ENCODE results near the gene MDM2. TPM values are rescaled to one million over a fixed set of nuclear protein-coding genes. Genes with fewer than 3 reads are reported as not detected.

Gene MDM2
- total RNA-seq, 2 experiments from 2014 or later: 148 to 153 TPM

DNA sequence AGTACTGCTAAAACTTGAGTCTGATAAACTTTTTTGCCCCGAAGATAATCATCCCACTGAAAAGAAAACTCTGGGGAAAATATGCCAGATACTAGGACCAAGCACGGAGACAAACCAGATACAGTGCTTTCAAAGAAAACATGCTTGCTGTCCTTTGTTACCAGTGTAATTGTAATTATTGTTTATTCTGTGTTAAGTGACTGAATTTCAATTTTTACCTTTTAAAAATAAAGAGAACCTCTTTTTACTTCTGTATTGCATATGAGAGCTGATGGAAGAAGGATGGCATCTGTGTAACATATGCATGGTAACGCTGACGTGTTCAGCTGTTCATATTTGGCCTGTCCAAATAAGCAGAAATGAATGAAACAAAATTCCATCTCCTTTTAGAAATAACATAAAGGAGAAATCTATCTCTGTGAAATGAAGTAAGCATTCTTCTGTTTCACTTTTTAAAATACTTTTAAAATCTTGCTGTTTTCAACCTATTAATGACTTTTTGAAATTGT, 39.5 kb upstream of the MDM2 start:
- H3K27ac Mint-ChIP-seq: no peak overlapping the region
- no peaks in the 10 kb centered on the region for H3K27me3 Mint-ChIP-seq
- no peak for ATAC-seq
- CTCF ChIA-PET: no interaction called here
- H3K36me3 Mint-ChIP-seq (ENCODE audit: low read depth): peaks cover 5% of the 10 kb centered on the region
- intact Hi-C loops (cut with micrococcal nuclease): no loop called here
- TF ChIP-seq, protein P1, sequence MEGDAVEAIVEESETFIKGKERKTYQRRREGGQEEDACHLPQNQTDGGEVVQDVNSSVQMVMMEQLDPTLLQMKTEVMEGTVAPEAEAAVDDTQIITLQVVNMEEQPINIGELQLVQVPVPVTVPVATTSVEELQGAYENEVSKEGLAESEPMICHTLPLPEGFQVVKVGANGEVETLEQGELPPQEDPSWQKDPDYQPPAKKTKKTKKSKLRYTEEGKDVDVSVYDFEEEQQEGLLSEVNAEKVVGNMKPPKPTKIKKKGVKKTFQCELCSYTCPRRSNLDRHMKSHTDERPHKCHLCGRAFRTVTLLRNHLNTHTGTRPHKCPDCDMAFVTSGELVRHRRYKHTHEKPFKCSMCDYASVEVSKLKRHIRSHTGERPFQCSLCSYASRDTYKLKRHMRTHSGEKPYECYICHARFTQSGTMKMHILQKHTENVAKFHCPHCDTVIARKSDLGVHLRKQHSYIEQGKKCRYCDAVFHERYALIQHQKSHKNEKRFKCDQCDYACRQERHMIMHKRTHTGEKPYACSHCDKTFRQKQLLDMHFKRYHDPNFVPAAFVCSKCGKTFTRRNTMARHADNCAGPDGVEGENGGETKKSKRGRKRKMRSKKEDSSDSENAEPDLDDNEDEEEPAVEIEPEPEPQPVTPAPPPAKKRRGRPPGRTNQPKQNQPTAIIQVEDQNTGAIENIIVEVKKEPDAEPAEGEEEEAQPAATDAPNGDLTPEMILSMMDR (IDR thresholded peaks at IDR 0.05): no peak
- POLR2A ChIA-PET: no interaction called here
- DNase-seq: no peak
- H3K9me3 Mint-ChIP-seq: no peaks in the 10 kb centered on the region
- peaks cover 14% of the 10 kb centered on the region for H3K4me1 Mint-ChIP-seq (ENCODE audit: low read depth)
- no peak overlapping the region for H3K4me3 Mint-ChIP-seq

DNA sequence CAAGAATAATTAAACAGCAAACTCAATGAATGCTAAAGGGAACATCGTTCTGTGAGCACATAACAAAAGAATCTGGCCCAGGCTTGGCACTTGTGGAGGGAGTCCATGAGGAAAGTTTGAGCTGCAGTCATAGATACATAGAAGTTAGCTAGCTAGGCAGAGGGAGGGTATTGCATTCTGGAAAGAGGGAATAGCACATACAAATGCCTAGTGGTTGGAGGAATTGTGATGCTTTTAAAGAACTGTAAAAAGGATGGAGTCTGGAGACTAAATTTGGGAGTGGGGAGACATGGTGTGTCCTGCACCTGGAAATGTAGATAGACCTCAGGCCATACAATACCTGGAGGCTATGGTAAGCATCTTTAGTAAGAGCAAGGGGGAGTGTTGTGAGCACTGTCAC, 38.0 kb upstream of the MDM2 start:
- H3K36me3 Mint-ChIP-seq (ENCODE audit: low read depth): peaks cover 1% of the 10 kb centered on the region
- H3K9me3 Mint-ChIP-seq: no peaks in the 10 kb centered on the region
- H3K27ac Mint-ChIP-seq: no peak overlapping the region
- intact Hi-C loops (cut with micrococcal nuclease): no loop called here
- ChIA-PET CTCF (no interaction called here), POLR2A (no interaction called here)
- H3K4me1 Mint-ChIP-seq (ENCODE audit: low read depth): peaks cover 19% of the 10 kb centered on the region
- DNase-seq (no peak), ATAC-seq (no peak)
- TF ChIP-seq, protein P1 (IDR thresholded peaks at IDR 0.05): no peak
- no peak overlapping the region for H3K4me3 Mint-ChIP-seq
- H3K27me3 Mint-ChIP-seq: no peaks in the 10 kb centered on the region

DNA sequence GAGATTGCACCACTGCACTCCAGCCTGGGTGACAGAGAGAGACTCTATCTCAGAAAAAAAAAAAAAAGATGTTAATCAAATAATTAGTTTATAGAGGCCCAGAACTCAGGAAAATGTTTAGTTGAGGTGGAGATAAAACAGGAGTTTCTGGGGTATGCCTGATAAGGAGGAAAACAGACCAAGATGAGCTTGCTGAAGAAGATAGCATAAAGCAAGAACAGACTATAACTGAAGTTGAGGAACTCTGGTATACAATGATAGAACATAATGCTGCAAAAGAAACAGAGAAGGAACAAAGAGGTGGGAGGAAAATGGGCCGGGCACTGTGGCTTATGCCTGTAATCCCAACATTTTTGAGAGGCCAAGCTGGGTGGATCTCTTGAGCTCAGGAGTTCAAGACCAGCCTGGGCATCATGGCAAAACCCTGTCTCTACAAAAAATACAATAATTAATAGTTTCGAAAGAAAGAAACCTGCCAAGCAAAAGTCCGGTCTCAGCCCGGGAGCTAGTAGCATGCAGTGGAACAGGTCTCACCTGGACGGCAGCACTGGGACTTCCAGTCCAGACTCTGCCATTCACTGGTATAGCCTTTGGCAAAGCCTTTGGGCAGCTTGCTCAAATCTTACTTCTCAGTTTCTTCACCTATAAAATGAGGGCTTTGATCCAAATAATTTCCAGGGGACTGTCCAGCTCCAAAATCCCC, 36.6 kb upstream of the MDM2 start:
- Mint-ChIP-seq H3K36me3 (ENCODE audit: low read depth) (peaks cover 1% of the 10 kb centered on the region), H3K4me3 (no peak overlapping the region), H3K4me1 (ENCODE audit: low read depth) (peaks cover 19% of the 10 kb centered on the region), H3K9me3 (no peaks in the 10 kb centered on the region), H3K27me3 (no peaks in the 10 kb centered on the region), H3K27ac (no peak overlapping the region)
- no peak for ATAC-seq
- ChIA-PET POLR2A (interaction anchor here (0.6 to 1.3 kb wide), 2 partner anchors 36 to 75 kb away, joined by 3 read pairs; partner anchors contain the start of gene MDM2), CTCF (interaction anchor here (1.1 to 1.3 kb wide), 2 partner anchors 10 to 19 kb away, joined by 3 to 4 read pairs; no protein-coding TSS in a partner anchor)
- intact Hi-C loops (cut with micrococcal nuclease): no loop called here
- TF ChIP-seq, protein P1 (IDR thresholded peaks at IDR 0.05): no peak
- DNase-seq: no peak

DNA sequence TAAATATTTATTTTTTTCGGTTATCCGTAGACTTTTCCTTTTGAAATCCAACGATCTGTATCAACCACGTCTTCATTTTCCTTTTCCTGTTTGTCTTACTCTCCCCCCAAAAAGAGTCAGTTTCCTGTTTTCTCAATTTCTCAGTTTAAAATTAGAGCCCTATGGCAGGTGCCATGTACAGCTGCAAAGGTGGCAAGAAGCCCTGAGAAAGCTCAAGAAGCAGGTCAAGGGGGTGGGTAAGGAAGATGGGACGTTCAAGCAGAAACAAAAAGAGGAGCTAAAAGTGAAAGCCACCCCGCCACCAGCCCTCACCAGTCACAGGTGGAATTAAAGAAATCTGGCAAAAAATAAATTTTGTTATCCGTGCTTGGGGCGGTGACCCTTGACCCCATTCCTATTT, 35.3 kb upstream of the MDM2 start:
- TF ChIP-seq, protein P1 (IDR thresholded peaks at IDR 0.05): no peak
- intact Hi-C loops (cut with micrococcal nuclease): no loop called here
- ATAC-seq (no peak), DNase-seq (peak; percentile 8)
- peak overlapping the region; percentile 71 for H3K27ac Mint-ChIP-seq
- H3K27me3 Mint-ChIP-seq: no peaks in the 10 kb centered on the region
- POLR2A ChIA-PET: no interaction called here
- H3K4me3 Mint-ChIP-seq: peak overlapping the region; percentile 46
- H3K9me3 Mint-ChIP-seq: no peaks in the 10 kb centered on the region
- no peaks in the 10 kb centered on the region for H3K36me3 Mint-ChIP-seq (ENCODE audit: low read depth)
- peaks cover 19% of the 10 kb centered on the region for H3K4me1 Mint-ChIP-seq (ENCODE audit: low read depth)
- CTCF ChIA-PET: interaction anchor here (1.2 kb wide), 1 partner anchor 35 kb away, joined by 6 read pairs; the partner anchor contains the start of gene MDM2

DNA sequence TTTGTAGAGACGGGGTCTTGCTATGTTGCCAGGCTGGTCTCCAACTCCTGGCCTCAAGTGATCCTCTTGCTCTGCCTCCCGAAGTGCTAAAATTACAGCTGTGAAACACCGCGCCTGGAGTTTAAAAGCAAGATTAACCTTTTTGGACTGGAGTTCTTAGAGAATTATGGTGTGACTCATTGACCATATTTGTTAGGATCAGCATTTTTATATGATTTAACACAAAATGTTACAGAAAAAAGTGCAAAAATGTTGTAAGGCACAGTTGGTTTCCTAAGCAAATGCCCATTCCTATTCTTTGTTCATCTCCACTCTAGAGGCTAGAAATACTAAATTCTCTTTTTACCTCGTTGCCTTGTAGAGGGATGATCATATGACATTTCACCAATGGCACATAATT, 34.4 kb upstream of the MDM2 start:
- Mint-ChIP-seq H3K4me1 (ENCODE audit: low read depth) (peaks cover 19% of the 10 kb centered on the region), H3K36me3 (ENCODE audit: low read depth) (no peaks in the 10 kb centered on the region), H3K27ac (no peak overlapping the region), H3K27me3 (no peaks in the 10 kb centered on the region), H3K4me3 (no peak overlapping the region), H3K9me3 (no peaks in the 10 kb centered on the region)
- intact Hi-C loops (cut with micrococcal nuclease): no loop called here
- ATAC-seq: no peak
- TF ChIP-seq, protein P1 (IDR thresholded peaks at IDR 0.05): no peak
- POLR2A ChIA-PET: interaction anchor here (0.5 kb wide), 1 partner anchor 161 kb away, joined by 3 read pairs; no protein-coding TSS in a partner anchor
- CTCF ChIA-PET: interaction anchor here (1.2 kb wide), 1 partner anchor 34 kb away, joined by 6 read pairs; the partner anchor contains the start of gene MDM2
- no peak for DNase-seq
